Lung (tissue), 12 donors: ENCODE results near the gene ZNF488. TPM values are rescaled to one million over a fixed set of nuclear protein-coding genes. Genes with fewer than 3 reads are reported as not detected.
A peak's percentile ranks its signal among the peaks of the same experiment; 100 is the strongest.

Experiments
- ATAC-seq: fragments of 200-7000 bp; cut with Tn5 transposase; one replicate; pipeline ENCODE4 v1.9.1; 2020; ENCODE audit warnings: moderate number of reproducible peaks; ENCODE audit not compliant: insufficient read depth, low FRiP score
- DNase-seq, 3 donors: peaks; one replicate each; pipeline ENCODE4 v3.0.0-alpha.2; 2013 to 2017
- H3K27ac ChIP-seq, 2 donors: one replicate each; pipeline ENCODE4 v1.5.1; 2013; ENCODE audit warnings: mild to moderate bottlenecking in 2 of 2, moderate library complexity in 2 of 2, control low read depth in 1 of 2, inconsistent platforms in 1 of 2, low read depth in 1 of 2, low read length in 1 of 2
- H3K27me3 ChIP-seq, 3 donors: one replicate each; pipeline ENCODE4 v1.5.1; 2013; ENCODE audit warnings: low read length in 2 of 3; ENCODE audit not compliant: control insufficient read depth in 3 of 3, insufficient read depth in 3 of 3
- H3K36me3 ChIP-seq, 4 donors: one replicate each; pipeline ENCODE4 v1.5.1; 2013; ENCODE audit warnings: low read length in 4 of 4, mild to moderate bottlenecking in 1 of 4, moderate library complexity in 1 of 4; ENCODE audit not compliant: control insufficient read depth in 4 of 4, insufficient read depth in 4 of 4
- H3K4me1 ChIP-seq, 5 donors: one replicate each; pipeline ENCODE4 v1.5.1; 2013; ENCODE audit warnings: low read length in 5 of 5, mild to moderate bottlenecking in 2 of 5, moderate library complexity in 1 of 5; ENCODE audit not compliant: control insufficient read depth in 5 of 5, insufficient read depth in 5 of 5
- H3K4me3 ChIP-seq: one replicate; pipeline ENCODE4 v1.5.1; 2013; ENCODE audit warnings: mild to moderate bottlenecking, control low read depth, moderate library complexity
- H3K9ac ChIP-seq, 2 donors: one replicate each; pipeline ENCODE4 v1.5.1; 2013; ENCODE audit warnings: low read length in 2 of 2, control low read depth in 1 of 2; ENCODE audit not compliant: insufficient read depth in 1 of 2
- H3K9me3 ChIP-seq, 4 donors: one replicate each; pipeline ENCODE4 v1.5.1; 2013; ENCODE audit warnings: low read length in 3 of 4, mild to moderate bottlenecking in 1 of 4, moderate library complexity in 1 of 4; ENCODE audit not compliant: control insufficient read depth in 4 of 4, insufficient read depth in 3 of 4
- CTCF ChIP-seq: IDR thresholded peaks from 2 replicates; pipeline ENCODE4 v1.5.1; 2012; ENCODE audit warnings: mild to moderate bottlenecking; ENCODE audit errors: control extremely low read depth, extremely low read depth
- WGBS, 2 donors: extraction: QIAGEN DNeasy Blood & Tissue Kit; methylation state at CpG; one replicate each; pipeline ENCODE4 v1.1.7; 2013; 5-methylcytosine and 5-hydroxymethylcytosine counted together
- polyA plus RNA-seq, 2 donors: library from polyadenylated mRNA; stranded (reverse); fragments of 200-250 nt; gene quantifications; one replicate each; pipeline ENCODE4 v1.2.1, GENCODE V29; 2013
- total RNA-seq, 2 donors: library from RNA; depleted of rRNA in 1 of 2; stranded (reverse); fragments of >200 nt in 1 of 2; gene quantifications; one replicate each; pipeline ENCODE4 v1.2.1, GENCODE V29; 2014 to 2021
- donor health status: control.
- donor health status: control.
- donor health status: Bipolar disorder and iron deficiency.
- donor health status: healthy.
- donor health status: DM: yes; HTN: yes; CAD: no.

The ZNF488 gene
- total and polyA plus RNA-seq, 4 donors = 0.15 to 0.64 (median 0.42) TPM

GRCh38 chr10:47332371-47332770, 51.7 kb downstream of the ZNF488 start:
- ATAC-seq (no peak), DNase-seq (no peak)
- Histone ChIP-seq H3K36me3 (no peaks in the 10 kb centered on the region), H3K4me3 (no peak overlapping the region), H3K4me1 (peaks cover 0 to 2% (median 0%) of the 10 kb centered on the region in 5 donors), H3K27me3 (peaks cover 0 to 3% (median 0%) of the 10 kb centered on the region in 3 donors), H3K9ac (no peak overlapping the region), H3K9me3 (peaks cover 0 to 2% (median 0%) of the 10 kb centered on the region in 4 donors), H3K27ac (no peak overlapping the region)
- TF ChIP-seq CTCF = no peak
- WGBS, 2 donors = 86 to 90% methylated on average over 3 of the region's 3 CpGs

- H3K36me3 ChIP-seq = no peaks in the 10 kb centered on the region
- H3K9me3 ChIP-seq = peaks cover 0 to 2% (median 0%) of the 10 kb centered on the region in 4 donors
- 83 to 87% methylated on average over 7 of the region's 7 CpGs for WGBS, 2 donors
- no peak overlapping the region for H3K4me3 ChIP-seq
- no peak for ATAC-seq
- H3K27me3 ChIP-seq = peaks cover 0 to 3% (median 0%) of the 10 kb centered on the region in 3 donors
- no peak overlapping the region for H3K9ac ChIP-seq
- no peak for TF ChIP-seq CTCF
- no peak overlapping the region for H3K27ac ChIP-seq
- no peak for DNase-seq
- no peaks in the 10 kb centered on the region for H3K4me1 ChIP-seq
Observed at GRCh38 chr10:47331954-47332353, 52.1 kb downstream of the ZNF488 start.

GRCh38 chr10:47331491-47331890, 52.6 kb downstream of the ZNF488 start:
- H3K27ac ChIP-seq = no peak overlapping the region
- peaks cover 0 to 2% (median 0%) of the 10 kb centered on the region in 4 donors for H3K9me3 ChIP-seq
- ATAC-seq (no peak), DNase-seq (no peak)
- peaks cover 0 to 3% (median 0%) of the 10 kb centered on the region in 3 donors for H3K27me3 ChIP-seq
- TF ChIP-seq CTCF = no peak
- H3K4me3 ChIP-seq = no peak overlapping the region
- H3K4me1 ChIP-seq = peaks cover 0 to under 1% (median 0%) of the 10 kb centered on the region in 5 donors
- 94 to 96% methylated on average over 9 of the region's 9 CpGs for WGBS, 2 donors
- H3K9ac ChIP-seq = no peak overlapping the region
- no peaks in the 10 kb centered on the region for H3K36me3 ChIP-seq

- Histone ChIP-seq H3K36me3 (no peaks in the 10 kb centered on the region), H3K9ac (no peak overlapping the region), H3K4me1 (peaks cover 0 to 4% (median 0%) of the 10 kb centered on the region in 5 donors), H3K27me3 (peaks cover 0 to 3% (median 0%) of the 10 kb centered on the region in 3 donors), H3K27ac (no peak overlapping the region), H3K4me3 (no peak overlapping the region), H3K9me3 (peaks cover 0 to 2% (median 0%) of the 10 kb centered on the region in 4 donors)
- ATAC-seq = no peak
- no peak for TF ChIP-seq CTCF
- DNase-seq = peak in 1 of 3 donors; percentile 11
- WGBS, 2 donors = 68 to 77% methylated on average over 3 of the region's 3 CpGs
Observed at GRCh38 chr10:47330804-47331203, 53.3 kb downstream of the ZNF488 start.
